ENCODE results near the gene MEIS2. TPM values are rescaled to one million over a fixed set of nuclear protein-coding genes. Genes with fewer than 3 reads are reported as not detected.

Gene MEIS2
- total RNA-seq, 1 experiment from 2014 or later = 17.5 TPM

- no peaks in the 10 kb centered on the region for H3K9me3 ChIP-seq (ENCODE audit: low read length)
- H2AFZ ChIP-seq (ENCODE audit: low read length) = no peak overlapping the region
- intact Hi-C loops (cut with micrococcal nuclease) = loop anchor here (10.0 kb wide), 1 partner anchor 604 kb away; no protein-coding TSS in a partner anchor
- BruUV-seq (replicated peaks) = no TSS peak
- ATAC-seq (no peak), DNase-seq (no peak)
- no peaks in the 10 kb centered on the region for H4K20me1 ChIP-seq (ENCODE audit: low read length)
- no peak overlapping the region for H3K9ac ChIP-seq (ENCODE audit: low read length)
- no peak for TF ChIP-seq EZH2phosphoT487 (IDR thresholded peaks at IDR 0.05; ENCODE audit: borderline replicate concordance, low read length)
- TF ChIP-seq CTCF (conservative IDR thresholded peaks at IDR 0.05; ENCODE audit: low read depth, low read length) = no peak
- TF ChIP-seq EZH2 (IDR thresholded peaks at IDR 0.05; ENCODE audit: low read length, unreplicated experiment) = no peak
- ChIA-PET CTCF (no interaction called here), POLR2A (ENCODE audit: unreplicated experiment) (interaction anchor here (0.6 kb wide), 1 partner anchor 145 kb away, joined by 18 read pairs; no protein-coding TSS in a partner anchor)
- H3K27ac ChIP-seq (ENCODE audit: low read length) = no peak overlapping the region
- H3K9me2 ChIP-seq (replicated peaks; ENCODE audit: low read length) = no peaks in the 10 kb centered on the region
- no peaks in the 10 kb centered on the region for H3F3A ChIP-seq (ENCODE audit: low read length, unreplicated experiment)
- H3K36me3 ChIP-seq (ENCODE audit: low read depth, low read length) = no peaks in the 10 kb centered on the region
- H3K79me2 ChIP-seq (ENCODE audit: low read length) = no peaks in the 10 kb centered on the region
- H3K27me3 ChIP-seq (ENCODE audit: low read length) = no peaks in the 10 kb centered on the region
- H3K4me3 ChIP-seq (ENCODE audit: low read length) = no peak overlapping the region
- no peaks in the 10 kb centered on the region for H3K4me1 ChIP-seq (ENCODE audit: insufficient read depth, low read length)
- H3K4me2 ChIP-seq (ENCODE audit: low read length) = no peak overlapping the region
Observed at GRCh38 chr15:37108381-37109167, 8.2 kb upstream of the MEIS2 start.

- no peak for TF ChIP-seq EZH2 (IDR thresholded peaks at IDR 0.05; ENCODE audit: low read length, unreplicated experiment)
- TF ChIP-seq EZH2phosphoT487 (IDR thresholded peaks at IDR 0.05; ENCODE audit: borderline replicate concordance, low read length) = no peak
- TF ChIP-seq CTCF (conservative IDR thresholded peaks at IDR 0.05; ENCODE audit: low read depth, low read length) = no peak
Observed at GRCh38 chr15:37107744-37108380, 7.5 kb upstream of the MEIS2 start.

More at GRCh38 chr15:37107744-37108380, 7.5 kb upstream of the MEIS2 start:
- no peaks in the 10 kb centered on the region for H3K9me2 ChIP-seq (replicated peaks; ENCODE audit: low read length)
- H3K36me3 ChIP-seq (ENCODE audit: low read depth, low read length) = no peaks in the 10 kb centered on the region
- no peak overlapping the region for H3K4me2 ChIP-seq (ENCODE audit: low read length)
- H2AFZ ChIP-seq (ENCODE audit: low read length) = no peak overlapping the region
- no peak for ATAC-seq
- H3K27ac ChIP-seq (ENCODE audit: low read length) = no peak overlapping the region
- intact Hi-C loops (cut with micrococcal nuclease) = loop anchor here (10.0 kb wide), 1 partner anchor 603 kb away; no protein-coding TSS in a partner anchor
- no peaks in the 10 kb centered on the region for H3K27me3 ChIP-seq (ENCODE audit: low read length)
- no peaks in the 10 kb centered on the region for H4K20me1 ChIP-seq (ENCODE audit: low read length)
- no peak for DNase-seq
- no TSS peak for BruUV-seq (replicated peaks)
- H3K9me3 ChIP-seq (ENCODE audit: low read length) = no peaks in the 10 kb centered on the region
- H3F3A ChIP-seq (ENCODE audit: low read length, unreplicated experiment) = no peaks in the 10 kb centered on the region
- POLR2A ChIA-PET (ENCODE audit: unreplicated experiment) = interaction anchor here (0.6 kb wide), 1 partner anchor 144 kb away, joined by 18 read pairs; no protein-coding TSS in a partner anchor
- no peak overlapping the region for H3K9ac ChIP-seq (ENCODE audit: low read length)
- 0 out of 2 replicates have a peak, but pooled peaks cover 2% of the 10 kb centered on the region for H3K4me1 ChIP-seq (ENCODE audit: insufficient read depth, low read length)
- CTCF ChIA-PET = no interaction called here
- H3K79me2 ChIP-seq (ENCODE audit: low read length) = no peaks in the 10 kb centered on the region
- H3K4me3 ChIP-seq (ENCODE audit: low read length) = no peak overlapping the region
